Measurements from ENCODE around the gene TMPRSS3. TPM values are rescaled to one million over a fixed set of nuclear protein-coding genes. Genes with fewer than 3 reads are reported as not detected.

The TMPRSS3 gene
- total and polyA plus RNA-seq, 2 of the 13 experiments (the other 11 are each of a cell fraction or from before 2014, with no cell fraction given) = 2.8 to 16.9 TPM

DNA sequence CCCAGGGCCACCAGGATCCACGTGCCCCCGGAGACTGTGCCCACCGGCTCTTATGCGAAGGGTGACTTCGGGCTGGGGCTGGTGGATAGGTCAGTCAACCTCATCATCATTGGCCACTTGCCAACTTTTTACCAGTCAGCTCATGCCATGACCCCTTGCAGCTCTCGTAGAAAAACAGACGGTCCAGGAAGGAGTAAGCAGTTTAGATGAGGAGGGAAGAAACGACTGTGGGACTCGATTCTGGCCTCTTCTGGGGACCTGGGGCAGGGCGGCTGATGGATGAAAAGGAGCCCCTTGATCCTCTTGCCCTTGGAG lies 48.9 kb upstream of the TMPRSS3 start:
- CTCF ChIA-PET (ENCODE audit: low intra/inter-chr PET ratio, low total read pairs) = no interaction called here
- POLR2A ChIA-PET = no interaction called here
- intact Hi-C loops (cut with micrococcal nuclease; ENCODE audit: unreplicated experiment) = no loop called here

More for the DNA sequence above, 48.9 kb upstream of the TMPRSS3 start:
- Histone ChIP-seq H3K27me3 (ENCODE audit: control insufficient read depth in 1 of 2, insufficient read depth in 2 of 2, low read length in 2 of 2) (peaks cover 0 to 4% of the 10 kb centered on the region in 2 experiments; a peak in 1 of 5 replicates), H3K27ac (ENCODE audit: extremely low read length, insufficient read depth, low read length) (no peak overlapping the region), H3K36me3 (replicated peaks in 1 of 2; ENCODE audit: control insufficient read depth in 1 of 2, insufficient read depth in 2 of 2, low read length in 2 of 2) (no peaks in the 10 kb centered on the region), H3K4me3 (replicated peaks in 1 of 3; ENCODE audit: insufficient read depth in 1 of 3, low read depth in 2 of 3, low read length in 3 of 3) (no peak overlapping the region), H3K4me1 (ENCODE audit: insufficient read depth, low read length) (no peaks in the 10 kb centered on the region), H3K79me2 (ENCODE audit: insufficient read depth, low read length) (no peaks in the 10 kb centered on the region), H4K20me1 (ENCODE audit: insufficient read depth, low read length) (no peaks in the 10 kb centered on the region), H3K9me3 (ENCODE audit: low read length) (no peaks in the 10 kb centered on the region), H2AFZ (ENCODE audit: low read length) (no peak overlapping the region), H3K4me2 (ENCODE audit: low read depth, low read length) (no peak overlapping the region), H3K9ac (ENCODE audit: insufficient read depth, low read depth, low read length) (no peak overlapping the region)
- DNase-seq (ENCODE audit: low spot score) (no peak), FAIRE-seq (no peak), ATAC-seq (no peak)
- BruUV-seq (replicated peaks) = no TSS peak
- in situ Hi-C loops (cut with HindIII; ENCODE audit: extremely low pct_ligation_motif_present, low pct_unique_long_range_greater_than_20kb) = loop anchor here (5.0 to 10.0 kb wide), 3 partner anchors 62 to 290 kb away; no protein-coding TSS in a partner anchor
- 71% methylated on average over 7 of the region's 10 CpGs for WGBS (ENCODE audit: low lambda C conversion rate)
- no peak for TF ChIP-seq FOXK1 (CRISPR knock-in tag; IDR thresholded peaks at IDR 0.05; ENCODE audit: borderline replicate concordance, low read depth)
- TF ChIP-seq NKX3-1 (CRISPR knock-in tag; IDR thresholded peaks at IDR 0.05) = no peak
- no peak for TF ChIP-seq ZFP90 (CRISPR knock-in tag; IDR thresholded peaks at IDR 0.05; ENCODE audit: borderline replicate concordance)
- no peak for TF ChIP-seq HCFC1 (IDR thresholded peaks at IDR 0.05; ENCODE audit: low read depth, low read length)
- TF ChIP-seq ZNF557 (CRISPR knock-in tag; IDR thresholded peaks at IDR 0.05) = no peak
- TF ChIP-seq FOSL2 (CRISPR knock-in tag; IDR thresholded peaks at IDR 0.05) = no peak
- TF ChIP-seq ZNF780A (CRISPR knock-in tag; IDR thresholded peaks at IDR 0.05) = no peak
- TF ChIP-seq, protein P1, sequence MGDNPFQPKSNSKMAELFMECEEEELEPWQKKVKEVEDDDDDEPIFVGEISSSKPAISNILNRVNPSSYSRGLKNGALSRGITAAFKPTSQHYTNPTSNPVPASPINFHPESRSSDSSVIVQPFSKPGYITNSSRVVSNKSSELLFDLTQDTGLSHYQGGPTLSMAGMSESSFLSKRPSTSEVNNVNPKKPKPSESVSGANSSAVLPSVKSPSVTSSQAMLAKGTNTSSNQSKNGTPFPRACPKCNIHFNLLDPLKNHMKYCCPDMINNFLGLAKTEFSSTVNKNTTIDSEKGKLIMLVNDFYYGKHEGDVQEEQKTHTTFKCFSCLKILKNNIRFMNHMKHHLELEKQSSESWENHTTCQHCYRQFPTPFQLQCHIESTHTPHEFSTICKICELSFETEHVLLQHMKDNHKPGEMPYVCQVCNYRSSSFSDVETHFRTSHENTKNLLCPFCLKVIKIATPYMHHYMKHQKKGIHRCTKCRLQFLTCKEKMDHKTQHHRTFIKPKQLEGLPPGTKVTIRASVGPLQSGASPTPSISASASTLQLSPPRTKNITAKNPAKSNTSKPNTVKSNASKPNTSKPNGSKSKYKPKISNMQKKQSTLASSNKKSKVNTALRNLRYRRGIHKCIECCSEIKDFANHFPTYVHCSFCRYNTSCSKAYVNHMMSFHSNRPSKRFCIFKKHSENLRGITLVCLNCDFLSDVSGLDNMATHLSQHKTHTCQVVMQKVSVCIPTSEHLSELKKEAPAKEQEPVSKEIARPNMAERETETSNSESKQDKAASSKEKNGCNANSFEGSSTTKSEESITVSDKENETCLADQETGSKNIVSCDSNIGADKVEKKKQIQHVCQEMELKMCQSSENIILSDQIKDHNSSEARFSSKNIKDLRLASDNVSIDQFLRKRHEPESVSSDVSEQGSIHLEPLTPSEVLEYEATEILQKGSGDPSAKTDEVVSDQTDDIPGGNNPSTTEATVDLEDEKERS (CRISPR knock-in tag; IDR thresholded peaks at IDR 0.05) = no peak
- no peak for TF ChIP-seq ZNF713 (CRISPR knock-in tag; IDR thresholded peaks at IDR 0.05)
- no peak for TF ChIP-seq ZBTB26 (CRISPR knock-in tag; IDR thresholded peaks at IDR 0.05; ENCODE audit: borderline replicate concordance)
- no peak for TF ChIP-seq ZNF260 (CRISPR knock-in tag; IDR thresholded peaks at IDR 0.05; ENCODE audit: borderline replicate concordance, low read depth)
- TF ChIP-seq ZNF616 (CRISPR knock-in tag; IDR thresholded peaks at IDR 0.05; ENCODE audit: low read depth) = no peak
- no peak for TF ChIP-seq ZXDC (CRISPR knock-in tag; IDR thresholded peaks at IDR 0.05)
- TF ChIP-seq, protein P2, sequence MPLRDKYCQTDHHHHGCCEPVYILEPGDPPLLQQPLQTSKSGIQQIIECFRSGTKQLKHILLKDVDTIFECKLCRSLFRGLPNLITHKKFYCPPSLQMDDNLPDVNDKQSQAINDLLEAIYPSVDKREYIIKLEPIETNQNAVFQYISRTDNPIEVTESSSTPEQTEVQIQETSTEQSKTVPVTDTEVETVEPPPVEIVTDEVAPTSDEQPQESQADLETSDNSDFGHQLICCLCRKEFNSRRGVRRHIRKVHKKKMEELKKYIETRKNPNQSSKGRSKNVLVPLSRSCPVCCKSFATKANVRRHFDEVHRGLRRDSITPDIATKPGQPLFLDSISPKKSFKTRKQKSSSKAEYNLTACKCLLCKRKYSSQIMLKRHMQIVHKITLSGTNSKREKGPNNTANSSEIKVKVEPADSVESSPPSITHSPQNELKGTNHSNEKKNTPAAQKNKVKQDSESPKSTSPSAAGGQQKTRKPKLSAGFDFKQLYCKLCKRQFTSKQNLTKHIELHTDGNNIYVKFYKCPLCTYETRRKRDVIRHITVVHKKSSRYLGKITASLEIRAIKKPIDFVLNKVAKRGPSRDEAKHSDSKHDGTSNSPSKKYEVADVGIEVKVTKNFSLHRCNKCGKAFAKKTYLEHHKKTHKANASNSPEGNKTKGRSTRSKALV (CRISPR knock-in tag; IDR thresholded peaks at IDR 0.05) = no peak
- TF ChIP-seq MAFG (CRISPR knock-in tag; IDR thresholded peaks at IDR 0.05) = no peak
- TF ChIP-seq FOXA1 (IDR thresholded peaks at IDR 0.05) = no peak
- TF ChIP-seq FOXA1 (CRISPR knock-in tag; IDR thresholded peaks at IDR 0.05) = no peak

Measured in HepG2 (cell line).